PC-9 (cell line): ENCODE results near the gene VAV2. TPM values are rescaled to one million over a fixed set of nuclear protein-coding genes. Genes with fewer than 3 reads are reported as not detected.

Experiments used
- BruUV-seq: library from RNA; stranded (reverse); fragments of 400-500 nt; replicated peaks from 2 replicates; lab custom pipeline; 2021; lab: Mats Ljungman, UMichigan
- CTCF ChIA-PET: fragments of 300-600 bp; sonication (Branson Sonifier 250); formaldehyde crosslinking; loops from one replicate; lab custom pipeline; 2022; ENCODE audit warnings: antibody characterized with exemption; lab: Charles Lee
- POLR2A ChIA-PET: fragments of 300-600 bp; sonication (Branson Sonifier 250); formaldehyde crosslinking; loops from one replicate; lab custom pipeline; 2022; ENCODE audit warnings: antibody characterized with exemption; ENCODE audit not compliant: unreplicated experiment; lab: Charles Lee
- DNase-seq, 2 experiments: peaks; one replicate each; pipeline versions ENCODE4 v3.0.0 to v3.0.0-alpha.2; 2015 to 2022; ENCODE audit warnings: mixed read lengths in 1 of 2
- H2AFZ ChIP-seq: fragments of 200-600 bp; sonication (generic); 2 replicates; pipeline ENCODE4 v1.8.1; 2017; ENCODE audit warnings: antibody characterized with exemption
- H3F3A ChIP-seq: fragments of 200-600 bp; sonication (generic); 2 replicates; pipeline ENCODE4 v1.8.1; 2017; ENCODE audit warnings: antibody characterized with exemption, mild to moderate bottlenecking, low read depth; ENCODE audit not compliant: insufficient read depth
- H3K27ac ChIP-seq: fragments of 200-600 bp; sonication (generic); 2 replicates; pipeline ENCODE4 v1.6.1; 2016; ENCODE audit warnings: mixed run types
- H3K27me3 ChIP-seq: fragments of 200-600 bp; sonication (generic); 2 replicates; pipeline ENCODE4 v1.6.1; 2016; ENCODE audit warnings: low read depth, mixed run types; ENCODE audit not compliant: insufficient read depth
- H3K36me3 ChIP-seq: fragments of 200-600 bp; sonication (generic); 2 replicates; pipeline ENCODE4 v1.6.1; 2016; ENCODE audit warnings: low read depth, mixed run types
- H3K4me1 ChIP-seq: fragments of 200-600 bp; sonication (generic); replicated peaks from 2 replicates; pipeline ENCODE4 v1.6.1; 2016; ENCODE audit warnings: mixed run types; ENCODE audit not compliant: insufficient read depth
- H3K4me2 ChIP-seq: fragments of 200-600 bp; sonication (generic); 2 replicates; pipeline ENCODE4 v1.6.1; 2017; ENCODE audit warnings: mixed run types
- H3K4me3 ChIP-seq: fragments of 200-600 bp; sonication (generic); 2 replicates; pipeline ENCODE4 v1.6.1; 2016; ENCODE audit warnings: mixed run types
- H3K79me2 ChIP-seq: fragments of 200-600 bp; sonication (generic); 2 replicates; pipeline ENCODE4 v1.6.1; 2017; ENCODE audit warnings: low read depth, mixed run types
- H3K9me2 ChIP-seq: fragments of 200-600 bp; sonication (generic); 2 replicates; pipeline ENCODE4 v1.8.1; 2017; ENCODE audit warnings: mild to moderate bottlenecking; ENCODE audit not compliant: insufficient read depth
- H3K9me3 ChIP-seq: fragments of 200-600 bp; sonication (generic); 2 replicates; pipeline ENCODE4 v1.8.1; 2016; ENCODE audit warnings: low read depth; ENCODE audit not compliant: insufficient read depth
- H4K20me1 ChIP-seq: fragments of 200-600 bp; sonication (generic); 2 replicates; pipeline ENCODE4 v1.8.1; 2017; ENCODE audit not compliant: insufficient read depth
- EZH2 ChIP-seq: fragments of 200-600 bp; sonication (generic); IDR thresholded peaks from 2 replicates; pipeline ENCODE4 v1.8.0; 2017; ENCODE audit warnings: antibody characterized with exemption, low read depth
- intact Hi-C: fragments of 100-400 bp; cut with micrococcal nuclease; formaldehyde crosslinking; loops from one replicate; pipeline ENCODE4 v1.10.0; 2022; ENCODE audit not compliant: unreplicated experiment
- total RNA-seq: library from RNA; stranded (reverse); gene quantifications from 2 replicates; pipeline ENCODE4 v1.2.3, GENCODE V29; 2021
- TF ChIP-seq, protein P1 (sequence below): fragments of 200-600 bp; sonication (generic); conservative IDR thresholded peaks from 2 replicates; pipeline ENCODE4 v1.6.1; 2017; ENCODE audit warnings: mixed run types, antibody characterized with exemption, mild to moderate bottlenecking, moderate library complexity

Gene VAV2
- total RNA-seq, 1 experiment from 2014 or later: 36.5 TPM

DNA sequence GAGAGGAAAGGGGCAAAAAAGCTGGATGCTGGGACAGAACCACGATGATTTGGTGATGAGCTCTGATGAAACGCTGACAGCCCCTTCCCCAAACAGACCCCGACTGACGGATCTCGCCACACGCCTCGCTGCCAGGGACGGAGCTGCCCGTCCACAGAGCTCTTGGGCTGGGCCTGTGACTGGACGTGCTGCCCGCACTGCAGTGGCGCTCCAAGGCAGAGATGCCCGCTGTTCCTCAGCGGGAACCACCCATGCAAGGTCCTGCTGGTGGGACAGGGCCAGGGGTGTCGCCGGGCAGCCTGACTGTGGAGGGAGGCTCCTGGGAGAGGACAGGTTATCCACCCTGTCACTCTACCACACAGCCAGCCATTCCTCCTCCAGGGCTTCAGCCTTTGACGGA lies 187.9 kb downstream of the VAV2 start:
- Histone ChIP-seq H3K27me3 (no peaks in the 10 kb centered on the region), H3K9me2 (no peaks in the 10 kb centered on the region), H3K79me2 (no peaks in the 10 kb centered on the region), H3F3A (no peaks in the 10 kb centered on the region), H3K36me3 (no peaks in the 10 kb centered on the region), H3K4me3 (no peak overlapping the region), H2AFZ (no peak overlapping the region), H3K9me3 (no peaks in the 10 kb centered on the region), H3K27ac (no peak overlapping the region), H3K4me1 (no peaks in the 10 kb centered on the region), H3K4me2 (no peak overlapping the region), H4K20me1 (0 out of 2 replicates have a peak, but pooled peaks cover 5% of the 10 kb centered on the region)
- ChIA-PET CTCF (interaction anchor here (1.6 kb wide), 1 partner anchor 190 kb away, joined by 4 read pairs; no protein-coding TSS in a partner anchor), POLR2A (no interaction called here)
- no peak for DNase-seq
- intact Hi-C loops: no loop called here
- TF ChIP-seq, protein P1, sequence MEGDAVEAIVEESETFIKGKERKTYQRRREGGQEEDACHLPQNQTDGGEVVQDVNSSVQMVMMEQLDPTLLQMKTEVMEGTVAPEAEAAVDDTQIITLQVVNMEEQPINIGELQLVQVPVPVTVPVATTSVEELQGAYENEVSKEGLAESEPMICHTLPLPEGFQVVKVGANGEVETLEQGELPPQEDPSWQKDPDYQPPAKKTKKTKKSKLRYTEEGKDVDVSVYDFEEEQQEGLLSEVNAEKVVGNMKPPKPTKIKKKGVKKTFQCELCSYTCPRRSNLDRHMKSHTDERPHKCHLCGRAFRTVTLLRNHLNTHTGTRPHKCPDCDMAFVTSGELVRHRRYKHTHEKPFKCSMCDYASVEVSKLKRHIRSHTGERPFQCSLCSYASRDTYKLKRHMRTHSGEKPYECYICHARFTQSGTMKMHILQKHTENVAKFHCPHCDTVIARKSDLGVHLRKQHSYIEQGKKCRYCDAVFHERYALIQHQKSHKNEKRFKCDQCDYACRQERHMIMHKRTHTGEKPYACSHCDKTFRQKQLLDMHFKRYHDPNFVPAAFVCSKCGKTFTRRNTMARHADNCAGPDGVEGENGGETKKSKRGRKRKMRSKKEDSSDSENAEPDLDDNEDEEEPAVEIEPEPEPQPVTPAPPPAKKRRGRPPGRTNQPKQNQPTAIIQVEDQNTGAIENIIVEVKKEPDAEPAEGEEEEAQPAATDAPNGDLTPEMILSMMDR: no peak
- TF ChIP-seq EZH2: no peak
- BruUV-seq: no TSS peak

DNA sequence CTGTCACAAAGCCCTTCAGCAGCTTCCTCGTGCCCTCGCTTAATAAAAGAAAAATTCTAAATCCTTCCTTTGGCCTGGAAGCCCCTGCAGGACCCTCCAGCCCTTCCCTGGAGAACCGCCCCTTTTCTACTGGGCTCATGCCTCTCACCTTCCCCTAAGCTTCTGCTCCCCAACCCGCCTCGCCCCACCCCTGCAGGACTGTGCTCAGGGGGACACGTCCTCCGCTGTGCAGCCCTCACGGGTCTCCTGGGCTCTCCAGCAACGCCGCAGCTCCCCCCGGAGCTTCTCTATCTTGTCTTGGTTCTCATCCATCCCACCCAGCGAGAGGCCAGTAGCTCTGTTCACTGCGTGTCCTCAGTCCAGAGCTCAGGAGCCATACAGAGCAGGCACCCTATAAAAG lies 188.4 kb downstream of the VAV2 start:
- DNase-seq: no peak
- Histone ChIP-seq H3K27ac (no peak overlapping the region), H3K27me3 (no peaks in the 10 kb centered on the region), H3K4me1 (no peaks in the 10 kb centered on the region), H3K4me2 (no peak overlapping the region), H3F3A (no peaks in the 10 kb centered on the region), H3K79me2 (no peaks in the 10 kb centered on the region), H2AFZ (no peak overlapping the region), H3K9me3 (no peaks in the 10 kb centered on the region), H3K36me3 (no peaks in the 10 kb centered on the region), H3K4me3 (no peak overlapping the region), H3K9me2 (no peaks in the 10 kb centered on the region), H4K20me1 (0 out of 2 replicates have a peak, but pooled peaks cover 5% of the 10 kb centered on the region)
- TF ChIP-seq, protein P1: no peak
- no peak for TF ChIP-seq EZH2
- CTCF ChIA-PET: interaction anchor here (0.5 to 1.6 kb wide), 2 partner anchors 190 to 517 kb away, joined by 4 to 11 read pairs; no protein-coding TSS in a partner anchor
- POLR2A ChIA-PET: no interaction called here
- intact Hi-C loops: no loop called here
- BruUV-seq: no TSS peak

DNA sequence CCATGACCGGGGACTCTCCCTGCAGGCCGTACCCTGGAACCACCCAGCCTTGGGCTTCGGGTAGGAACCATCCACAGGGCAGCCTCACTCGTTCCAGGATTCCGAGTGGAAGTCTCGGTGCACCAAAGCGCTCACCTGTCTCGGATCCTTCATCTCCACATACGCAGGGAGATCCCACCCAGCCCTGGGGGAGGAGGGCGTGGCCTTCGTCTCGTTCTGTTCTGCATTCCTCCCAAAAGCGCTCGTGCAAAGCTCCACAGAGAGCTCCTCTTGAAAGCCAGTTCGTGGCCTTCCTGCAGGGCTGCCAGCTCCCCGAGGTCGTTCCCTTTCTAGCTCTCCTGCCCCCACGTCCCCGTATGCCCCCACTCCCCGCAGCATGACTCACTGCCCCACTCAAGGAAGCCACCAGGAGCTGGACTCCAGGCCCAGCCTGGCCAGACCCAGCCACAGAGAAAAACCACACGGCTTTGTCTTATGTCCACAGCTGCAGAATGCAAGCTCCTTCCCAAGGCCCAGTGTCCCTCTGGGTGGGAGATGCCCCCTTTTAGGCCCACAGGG lies 189.0 kb downstream of the VAV2 start:
- intact Hi-C loops: no loop called here
- no peak overlapping the region for H3K4me3 ChIP-seq
- H2AFZ ChIP-seq: no peak overlapping the region
- H3K27ac ChIP-seq: no peak overlapping the region
- H4K20me1 ChIP-seq: 0 out of 2 replicates have a peak, but pooled peaks cover 5% of the 10 kb centered on the region
- no peaks in the 10 kb centered on the region for H3K27me3 ChIP-seq
- TF ChIP-seq EZH2: no peak
- TF ChIP-seq, protein P1: no peak
- CTCF ChIA-PET: interaction anchor here (0.5 to 1.6 kb wide), 2 partner anchors 191 to 517 kb away, joined by 4 to 11 read pairs; no protein-coding TSS in a partner anchor
- H3K4me2 ChIP-seq: no peak overlapping the region
- no TSS peak for BruUV-seq
- no peaks in the 10 kb centered on the region for H3F3A ChIP-seq
- DNase-seq: no peak
- H3K36me3 ChIP-seq: no peaks in the 10 kb centered on the region
- no peaks in the 10 kb centered on the region for H3K79me2 ChIP-seq
- no peaks in the 10 kb centered on the region for H3K4me1 ChIP-seq
- POLR2A ChIA-PET: interaction anchor here (0.5 kb wide), 1 partner anchor 21 kb away, joined by 6 read pairs; no protein-coding TSS in a partner anchor
- no peaks in the 10 kb centered on the region for H3K9me2 ChIP-seq
- H3K9me3 ChIP-seq: no peaks in the 10 kb centered on the region
